ENCODE measurements around the gene HID1.
A peak's percentile ranks its signal among the peaks of the same experiment; 100 is the strongest.

Gene HID1

GRCh38 chr17:74947041-74947754 is 25.4 kb downstream of the HID1 start:
- DNase-seq, result no peak

- DNase-seq, result no peak
Observed at GRCh38 chr17:74946641-74947040, 25.9 kb downstream of the HID1 start.

- DNase-seq, result no peak
Observed at GRCh38 chr17:74945543-74945942, 27.0 kb downstream of the HID1 start.

DNA sequence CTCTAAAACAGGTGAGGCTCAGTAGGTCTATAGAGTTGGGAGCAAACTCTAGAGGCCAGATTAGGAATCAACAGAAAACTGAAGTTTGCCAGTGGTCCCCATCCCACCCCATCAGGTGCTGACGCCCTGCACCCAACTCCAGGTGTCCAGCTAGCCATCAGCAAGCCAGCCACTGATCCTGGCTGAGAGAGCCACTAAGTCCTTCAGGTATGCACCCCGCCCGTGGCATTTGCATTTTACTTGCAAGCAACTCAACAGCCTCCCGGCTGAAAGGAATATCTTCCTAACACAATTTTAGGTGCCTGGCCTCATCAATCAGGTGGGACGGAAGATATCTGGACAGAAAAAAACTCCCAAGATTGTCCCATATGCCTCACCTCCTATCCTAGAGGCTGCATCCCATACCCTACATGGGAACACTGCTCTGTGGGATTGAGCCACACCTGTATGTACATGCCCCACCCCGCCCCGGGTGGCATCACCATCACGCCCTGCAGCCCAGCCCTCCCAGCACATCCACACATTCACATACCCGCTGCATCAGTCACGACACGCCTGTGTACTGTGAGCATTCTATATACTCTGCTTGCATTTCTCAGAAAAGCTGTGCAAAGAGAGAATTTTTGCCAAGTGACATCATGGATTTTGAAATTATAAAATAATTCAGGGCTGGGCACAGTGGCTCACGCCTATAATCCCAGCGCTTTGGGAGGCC is 28.6 kb downstream of the HID1 start:
- DNase-seq, result no peak

GRCh38 chr17:74941128-74941725 is 31.3 kb downstream of the HID1 start:
- DNase-seq, result no peak

DNA sequence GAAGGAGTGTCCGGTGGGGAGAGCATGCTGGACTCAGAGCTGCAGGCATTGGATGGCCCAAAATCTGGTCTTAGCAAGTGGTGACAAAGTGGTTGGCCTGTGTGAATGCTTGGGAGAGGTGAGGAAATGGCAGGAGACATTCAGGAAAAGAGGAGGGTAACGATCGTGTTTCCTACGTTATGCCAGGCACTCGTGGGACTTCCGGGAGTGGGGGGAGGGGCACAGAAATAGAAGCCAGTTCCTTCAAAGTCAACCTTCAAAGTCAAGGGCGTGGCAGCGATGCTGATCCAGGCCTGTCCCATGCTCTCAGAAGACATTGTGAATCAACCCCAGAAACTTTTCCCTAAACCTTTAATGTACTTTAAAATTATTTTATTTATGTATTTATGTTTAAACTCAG is 33.0 kb downstream of the HID1 start:
- no peak for DNase-seq

GRCh38 chr17:74938194-74938950 is 34.2 kb downstream of the HID1 start:
- no peak for DNase-seq

DNA sequence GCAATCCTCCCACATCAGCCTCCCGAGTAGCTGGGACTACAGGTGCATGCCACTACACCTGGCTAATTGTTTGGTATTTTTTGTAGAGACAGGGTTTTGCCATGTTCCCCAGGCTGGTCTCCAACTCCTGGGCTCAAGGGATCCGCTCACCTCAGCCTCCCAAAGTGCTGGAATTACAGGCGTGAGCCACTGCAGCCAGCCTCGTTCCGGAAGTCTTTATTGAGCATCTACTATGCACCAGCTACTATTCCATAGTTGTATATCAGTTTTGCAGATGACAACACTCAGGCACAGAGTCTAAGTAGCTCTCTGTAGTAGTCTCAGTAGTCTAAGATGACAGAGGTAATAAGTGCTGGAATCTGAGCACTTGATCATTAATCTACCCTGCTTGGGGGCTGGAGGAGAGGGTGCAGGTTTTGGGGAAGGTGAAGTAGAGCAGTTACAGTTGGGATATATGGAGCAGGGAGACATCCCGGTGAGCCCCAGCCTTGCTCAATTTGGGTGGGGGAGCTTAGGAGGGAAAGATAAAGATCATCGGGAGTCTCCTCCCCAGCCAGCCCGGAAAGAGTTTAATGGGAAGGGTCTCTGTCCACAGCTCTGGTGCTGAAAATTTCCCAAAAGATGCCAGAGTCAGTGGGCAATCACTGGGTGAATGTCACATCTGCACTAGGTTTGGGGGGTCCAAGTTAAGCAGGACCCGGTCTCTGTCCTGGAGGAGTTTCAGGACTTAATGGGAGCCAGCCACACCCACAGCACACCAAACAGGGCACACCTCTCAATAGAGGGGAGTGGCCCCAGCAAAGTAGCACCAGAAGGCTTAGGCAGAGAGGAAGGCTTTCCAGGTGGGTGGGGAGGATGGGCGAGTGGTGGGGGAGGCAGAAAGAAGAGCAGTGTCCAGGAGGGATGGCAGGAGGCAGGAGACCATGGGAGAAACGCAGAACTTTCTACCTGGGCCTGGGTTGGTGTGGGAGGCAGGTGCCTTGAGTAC is 35.2 kb downstream of the HID1 start:
- DNase-seq, result no peak

DNA sequence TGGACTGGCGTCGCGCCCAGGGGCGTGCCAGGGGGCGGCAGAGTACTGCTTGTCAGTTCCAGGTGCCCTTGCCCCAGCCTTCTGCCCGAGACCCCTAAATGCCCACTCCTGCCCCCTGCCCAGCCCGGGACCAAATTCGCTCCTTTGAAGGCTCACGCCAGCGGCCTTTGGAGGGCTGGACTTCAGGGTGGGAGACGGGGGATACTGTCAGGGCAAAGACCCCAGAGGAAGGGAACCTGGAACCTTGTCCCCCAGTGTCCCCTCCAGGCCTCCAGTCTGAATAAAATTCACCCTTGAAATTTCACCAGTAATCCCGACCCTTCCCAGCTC is 36.1 kb downstream of the HID1 start:
- DNase-seq, result no peak

DNA sequence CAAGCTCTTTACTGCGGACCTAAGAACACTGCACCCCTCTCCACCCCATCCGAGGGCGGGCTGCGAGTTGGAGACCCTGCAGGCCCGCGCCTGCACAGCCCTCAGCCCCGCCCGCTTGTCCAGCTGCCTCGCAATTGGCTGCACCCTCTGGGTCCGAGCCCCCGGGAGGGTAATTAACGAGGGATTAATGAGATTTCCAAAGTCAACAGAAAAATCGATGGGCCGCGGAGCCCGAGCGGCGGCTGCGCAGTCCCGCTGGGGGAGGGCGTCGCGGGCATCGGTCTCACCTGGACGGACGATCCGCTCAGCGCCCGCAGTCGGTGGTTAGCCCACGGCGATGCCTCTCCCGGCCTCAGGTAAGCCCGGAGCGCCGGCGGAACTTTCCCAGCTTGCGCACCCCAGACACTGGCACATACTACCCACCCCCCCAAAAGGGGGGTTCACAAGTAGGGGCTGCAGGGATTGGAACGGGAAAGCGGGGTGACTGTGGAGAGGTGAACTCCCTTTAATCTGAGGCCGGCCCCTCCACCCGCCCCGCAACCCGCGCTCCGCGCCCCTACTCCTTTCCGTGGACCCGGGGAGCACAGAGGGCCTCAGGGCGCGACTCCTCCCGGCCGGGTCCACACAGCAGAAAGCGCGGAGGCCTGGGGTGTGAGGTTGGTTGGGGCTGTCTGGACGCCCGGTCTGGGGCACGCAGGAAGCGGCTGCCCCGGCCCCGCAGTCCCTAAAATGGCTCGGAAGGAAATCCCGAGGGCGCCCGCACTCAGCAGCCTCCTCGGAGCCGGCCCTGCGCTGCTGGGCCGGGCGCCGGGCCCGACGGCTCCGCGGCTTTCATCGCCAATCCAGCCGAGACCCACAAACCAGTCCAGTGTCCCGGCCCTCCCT is 36.7 kb downstream of the HID1 start, which contains the start of gene OTOP3:
OTOP3 (plus strand) TSS at position 314 of the 885 bp plus-strand sequence; CDS start at position 338, 24 bp downstream.
- DNase-seq, result no peak

DNA sequence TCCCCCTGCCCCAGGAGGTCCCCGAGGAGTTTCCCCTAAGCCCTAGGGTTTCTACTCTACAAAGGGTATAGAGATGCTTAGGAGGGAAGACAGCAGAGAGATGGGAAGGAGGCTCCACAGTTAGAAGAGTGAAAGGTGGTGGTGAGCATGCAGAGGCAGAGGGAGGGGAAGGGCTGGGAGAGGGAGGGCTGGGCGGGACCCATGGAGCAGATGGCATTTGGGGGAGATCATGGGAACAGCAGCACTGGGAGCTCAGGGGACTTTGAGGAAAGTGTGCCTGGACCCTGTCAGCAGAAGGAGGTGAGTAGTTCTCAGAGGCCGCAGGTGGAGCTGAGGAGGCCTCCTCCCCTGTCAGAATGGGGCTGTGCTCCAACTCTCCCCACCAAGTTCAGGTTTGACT is 37.5 kb downstream of the HID1 start:
- DNase-seq, result no peak

DNA sequence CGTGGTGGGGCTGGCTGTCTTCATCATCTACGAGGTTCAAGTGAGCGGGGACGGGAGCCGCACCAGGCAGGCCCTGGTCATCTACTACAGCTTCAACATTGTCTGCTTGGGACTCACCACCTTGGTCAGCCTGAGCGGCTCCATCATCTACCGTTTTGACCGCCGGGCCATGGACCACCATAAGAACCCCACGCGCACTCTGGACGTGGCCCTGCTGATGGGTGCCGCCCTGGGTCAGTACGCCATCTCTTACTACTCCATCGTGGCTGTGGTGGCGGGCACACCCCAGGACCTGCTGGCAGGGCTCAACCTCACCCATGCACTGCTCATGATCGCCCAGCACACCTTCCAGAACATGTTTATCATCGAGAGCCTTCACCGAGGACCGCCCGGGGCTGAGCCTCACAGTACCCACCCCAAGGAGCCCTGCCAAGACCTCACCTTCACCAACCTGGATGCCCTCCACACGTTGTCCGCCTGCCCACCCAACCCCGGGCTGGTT is 42.0 kb downstream of the HID1 start:
- no peak for DNase-seq

DNA sequence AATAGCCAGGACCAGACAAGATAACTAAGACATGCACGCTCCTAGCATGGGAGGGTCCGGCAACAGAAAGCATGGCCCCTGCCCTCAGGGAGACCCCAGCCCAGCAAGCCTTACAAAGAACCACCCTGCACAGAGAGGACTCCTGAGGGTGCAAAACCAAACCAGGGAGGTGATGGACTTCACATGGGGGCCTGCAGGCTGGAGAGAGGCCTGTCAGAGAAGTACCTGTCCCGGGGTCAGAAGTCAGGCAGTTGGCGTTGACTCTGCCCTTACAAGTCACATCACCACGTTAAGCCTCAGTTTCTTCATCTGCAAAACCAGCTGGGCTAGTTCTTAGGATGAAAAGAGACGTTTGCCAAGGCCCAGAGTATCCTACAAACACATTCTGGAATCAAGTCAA is 43.8 kb downstream of the HID1 start:
- DNase-seq, result no peak

DNA sequence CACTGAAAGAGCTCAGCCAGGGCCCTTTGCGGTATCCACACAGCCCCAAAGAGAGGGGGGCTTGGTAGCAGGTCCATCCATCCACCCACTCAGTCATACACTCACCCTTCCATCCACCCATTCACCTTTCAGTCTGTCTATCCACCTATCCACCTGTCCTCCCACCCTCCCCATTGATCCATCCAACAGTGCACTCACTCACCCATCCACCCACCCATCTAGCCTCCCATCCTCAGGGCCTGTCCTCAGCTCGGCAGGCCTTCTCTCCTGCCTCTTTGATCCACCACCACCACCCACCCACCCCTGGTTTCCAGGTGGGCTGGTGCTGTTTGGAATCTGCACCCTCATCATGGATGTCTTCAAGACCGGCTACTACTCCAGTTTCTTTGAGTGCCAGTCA is 47.3 kb downstream of the HID1 start:
- no peak for DNase-seq

GRCh38 chr17:74924250-74924948 is 48.2 kb downstream of the HID1 start, which contains the start of gene OTOP2:
Gene OTOP2, plus strand, starts transcription at chr17:74924273. Its CDS starts 360 bp downstream, at chr17:74924633.
- no peak for DNase-seq

- peak; percentile 60 for DNase-seq
Observed at GRCh38 chr17:74923538-74924249, 48.9 kb downstream of the HID1 start.

GRCh38 chr17:74922694-74923537 is 49.6 kb downstream of the HID1 start, which contains the start of gene USH1G:
Gene USH1G, minus strand, starts transcription at chr17:74923255. Its CDS starts 182 bp downstream, at chr17:74923073.
- DNase-seq, result no peak

GRCh38 chr17:74922172-74922571 is 50.4 kb downstream of the HID1 start:
- DNase-seq, result no peak
